Activated naive CD4-positive, alpha-beta T cell treated with anti-CD3 and anti-CD28 coated beads for 36 hours (primary cell): Measurements from ENCODE around the gene FLT3. TPM values are rescaled to one million over a fixed set of nuclear protein-coding genes. Genes with fewer than 3 reads are reported as not detected.

ENCODE experiments used
- CTCF ChIA-PET: fragments of 350-600 bp; sonication (Branson Sonifier 250); formaldehyde crosslinking; loops from one replicate; lab custom pipeline; 2021; ENCODE audit warnings: antibody characterized with exemption; lab: Charles Lee
- DNase-seq: peaks from one replicate; pipeline ENCODE4 v3.0.0-alpha.2; 2020
- H3K27ac Mint-ChIP-seq: one replicate; pipeline ENCODE4 v1.8.0; 2021; ENCODE audit warnings: mild to moderate bottlenecking, mixed read lengths
- H3K27me3 Mint-ChIP-seq: one replicate; pipeline ENCODE4 v1.8.0; 2021; ENCODE audit warnings: low read depth, mixed read lengths
- H3K36me3 Mint-ChIP-seq: one replicate; pipeline ENCODE4 v1.8.0; 2021; ENCODE audit warnings: low read depth, mixed read lengths
- H3K4me1 Mint-ChIP-seq: one replicate; pipeline ENCODE4 v1.8.0; 2021; ENCODE audit warnings: low read depth, mixed read lengths
- H3K4me3 Mint-ChIP-seq: one replicate; pipeline ENCODE4 v1.8.0; 2021; ENCODE audit warnings: mild to moderate bottlenecking, moderate library complexity, mixed read lengths
- H3K9me3 Mint-ChIP-seq: one replicate; pipeline ENCODE4 v1.8.0; 2021; ENCODE audit warnings: mixed read lengths
- intact Hi-C: fragments of 100-400 bp; cut with micrococcal nuclease; formaldehyde crosslinking; loops from one replicate; pipeline ENCODE4 v1.15.1; 2023
- total RNA-seq, 2 experiments: library from RNA; stranded (reverse); gene quantifications; one replicate each; pipeline ENCODE4 v1.2.3, GENCODE V29; 2021

Gene FLT3
- total RNA-seq, 2 experiments from 2014 or later, result not detected

DNA sequence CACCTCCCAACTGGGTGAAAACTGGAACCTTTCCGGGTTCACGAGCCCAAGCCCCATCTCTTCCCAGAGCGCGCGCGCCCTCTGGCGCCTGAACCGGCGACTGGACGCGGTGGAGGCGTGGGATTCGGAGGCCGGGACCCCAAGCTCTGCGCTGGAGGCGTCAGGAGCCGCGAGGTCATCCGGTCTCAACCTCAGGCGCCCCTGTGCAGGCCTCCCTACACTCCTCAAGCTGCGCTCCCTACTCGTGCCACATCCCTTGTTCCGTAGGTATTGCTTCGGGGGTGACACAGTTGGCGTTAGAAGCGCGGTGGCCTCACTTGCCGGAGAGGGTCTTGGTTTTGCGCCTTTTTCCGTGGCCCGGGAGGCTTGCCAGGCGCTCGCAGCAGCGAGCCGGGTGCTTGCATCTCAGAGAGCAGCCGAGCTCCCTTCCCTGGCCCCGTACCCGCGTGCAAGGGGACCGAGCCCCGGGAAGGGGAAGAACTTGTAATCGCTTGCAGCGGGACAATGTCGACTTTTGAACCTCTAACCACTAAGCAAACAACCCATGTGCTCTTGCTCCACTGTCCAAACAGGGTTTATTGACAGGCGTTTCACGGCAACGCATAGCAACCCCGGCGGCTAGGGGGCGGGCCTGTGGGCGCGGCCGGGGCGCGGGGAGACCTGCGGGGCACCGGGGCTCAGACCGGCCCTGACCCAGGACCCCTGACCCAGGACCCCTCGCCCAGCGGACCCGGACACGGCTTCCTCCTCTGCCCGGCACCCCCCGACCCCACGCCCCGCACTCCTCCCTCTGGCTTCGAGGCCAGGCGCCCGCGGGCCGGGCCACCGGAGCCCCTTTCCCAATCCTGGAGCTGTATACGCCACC, 139.8 kb downstream of the FLT3 start:
- peak; percentile 64 for DNase-seq
- Mint-ChIP-seq H3K36me3 (no peaks in the 10 kb centered on the region), H3K27me3 (peaks cover 73% of the 10 kb centered on the region), H3K4me3 (peak overlapping the region; percentile 42), H3K9me3 (no peaks in the 10 kb centered on the region), H3K27ac (no peak overlapping the region), H3K4me1 (peaks cover 6% of the 10 kb centered on the region)
- intact Hi-C loops, result no loop called here
- CTCF ChIA-PET, result interaction anchor here (0.7 to 1.7 kb wide), 5 partner anchors 14 to 586 kb away, joined by 3 to 5 read pairs (median 3); no protein-coding TSS in a partner anchor

DNA sequence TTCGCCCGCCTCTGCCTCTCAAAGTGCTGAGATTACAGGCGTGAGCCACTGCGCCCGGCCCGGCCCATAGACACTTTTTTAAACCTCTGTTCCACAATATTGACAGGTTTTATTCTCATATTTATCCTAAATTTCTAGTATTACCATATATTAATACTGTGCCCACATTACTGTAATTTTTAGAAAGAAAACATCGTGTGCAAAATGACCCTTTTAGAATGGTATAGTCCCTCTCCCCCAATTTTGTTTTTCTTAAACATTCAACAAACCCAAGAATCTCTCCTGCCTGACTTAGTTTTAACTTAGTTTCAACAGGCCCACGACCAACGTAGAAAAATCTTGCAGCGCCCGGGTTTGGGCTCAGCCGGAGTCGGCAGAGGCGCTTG, 140.4 kb downstream of the FLT3 start:
- H3K9me3 Mint-ChIP-seq, result no peaks in the 10 kb centered on the region
- no peak overlapping the region for H3K27ac Mint-ChIP-seq
- H3K36me3 Mint-ChIP-seq, result no peaks in the 10 kb centered on the region
- H3K4me3 Mint-ChIP-seq, result peak overlapping the region; percentile 16
- peaks cover 73% of the 10 kb centered on the region for H3K27me3 Mint-ChIP-seq
- CTCF ChIA-PET, result interaction anchor here (0.7 to 1.7 kb wide), 5 partner anchors 21 to 585 kb away, joined by 3 to 5 read pairs (median 3); no protein-coding TSS in a partner anchor
- intact Hi-C loops, result no loop called here
- H3K4me1 Mint-ChIP-seq, result peaks cover 6% of the 10 kb centered on the region
- no peak for DNase-seq

DNA sequence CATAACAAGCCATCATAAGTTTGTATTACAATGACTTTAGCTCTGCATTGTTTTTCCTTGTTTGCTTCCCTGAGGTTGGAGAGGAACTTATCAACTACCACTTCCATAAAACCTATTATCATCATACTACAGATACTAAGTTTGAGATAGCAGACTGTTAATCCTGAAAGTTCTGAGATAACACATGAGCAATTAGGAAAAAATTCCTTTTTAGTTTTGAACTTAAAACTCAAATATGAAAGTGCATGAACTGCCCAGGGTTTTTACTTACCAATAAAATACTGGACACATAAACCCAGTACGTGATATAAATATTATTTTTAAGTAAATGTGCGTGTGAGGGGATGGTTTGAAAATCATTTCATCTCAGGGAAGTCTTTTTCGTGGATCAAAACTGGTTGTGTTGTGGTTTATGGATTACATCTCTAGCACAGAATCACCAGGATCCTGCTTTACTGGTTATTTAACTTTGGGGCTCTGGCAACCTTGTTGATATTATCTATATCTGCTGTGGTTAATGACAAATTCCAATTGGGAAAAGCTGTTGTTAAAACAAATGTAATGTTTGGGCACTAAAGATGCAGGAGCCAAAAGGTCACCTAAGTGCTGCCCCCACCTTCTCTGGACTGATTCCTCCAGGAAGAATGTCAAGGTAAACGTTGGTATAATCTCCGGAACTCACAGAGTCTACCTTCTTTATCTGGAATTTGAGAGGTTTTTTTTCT, 143.6 kb downstream of the FLT3 start:
- Mint-ChIP-seq H3K4me3 (no peak overlapping the region), H3K9me3 (no peaks in the 10 kb centered on the region), H3K36me3 (no peaks in the 10 kb centered on the region), H3K4me1 (peaks cover 14% of the 10 kb centered on the region), H3K27me3 (peaks cover 68% of the 10 kb centered on the region), H3K27ac (no peak overlapping the region)
- no peak for DNase-seq
- CTCF ChIA-PET, result interaction anchor here (0.6 to 9.6 kb wide), 6 partner anchors 8 to 1031 kb away, joined by 3 to 155 read pairs (median 4); no protein-coding TSS in a partner anchor
- intact Hi-C loops, result no loop called here

DNA sequence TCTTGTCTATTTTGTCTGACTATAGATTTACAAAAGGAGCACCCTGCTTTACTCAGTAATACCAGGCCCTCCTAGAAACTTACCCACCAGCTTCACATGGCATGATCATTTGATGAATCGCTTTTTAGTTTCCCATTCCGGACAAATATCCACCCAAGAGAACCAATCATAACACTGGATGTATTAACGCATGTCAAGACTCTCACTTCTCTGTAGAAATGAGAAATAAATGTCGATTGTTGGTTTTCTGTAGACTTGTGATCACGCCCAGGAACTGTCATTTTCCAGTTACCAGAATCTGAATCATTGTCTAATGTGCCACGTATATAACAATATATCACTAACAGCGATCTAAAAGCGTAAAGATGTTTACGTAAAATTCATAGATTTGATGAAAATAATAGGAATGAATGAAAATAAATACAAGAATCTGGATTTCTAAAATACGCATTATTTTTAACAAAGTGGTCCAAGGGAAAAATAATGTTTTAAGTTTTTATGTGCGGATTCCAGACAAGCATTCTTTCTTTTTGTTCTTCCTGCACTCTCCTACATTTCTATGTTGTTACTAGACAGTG, 145.3 kb downstream of the FLT3 start:
- Mint-ChIP-seq H3K36me3 (no peaks in the 10 kb centered on the region), H3K4me3 (no peak overlapping the region), H3K27me3 (peaks cover 66% of the 10 kb centered on the region), H3K9me3 (no peaks in the 10 kb centered on the region), H3K27ac (no peak overlapping the region), H3K4me1 (peaks cover 10% of the 10 kb centered on the region)
- intact Hi-C loops, result loop anchor here (2.0 kb wide), 1 partner anchor 36 kb away; the partner anchor contains the start of gene PDX1
- no peak for DNase-seq
- CTCF ChIA-PET, result interaction anchor here (0.6 to 9.6 kb wide), 12 partner anchors 14 to 581 kb away, joined by 3 to 155 read pairs (median 4); partner anchors contain the start of genes CDX2 and PDX1

DNA sequence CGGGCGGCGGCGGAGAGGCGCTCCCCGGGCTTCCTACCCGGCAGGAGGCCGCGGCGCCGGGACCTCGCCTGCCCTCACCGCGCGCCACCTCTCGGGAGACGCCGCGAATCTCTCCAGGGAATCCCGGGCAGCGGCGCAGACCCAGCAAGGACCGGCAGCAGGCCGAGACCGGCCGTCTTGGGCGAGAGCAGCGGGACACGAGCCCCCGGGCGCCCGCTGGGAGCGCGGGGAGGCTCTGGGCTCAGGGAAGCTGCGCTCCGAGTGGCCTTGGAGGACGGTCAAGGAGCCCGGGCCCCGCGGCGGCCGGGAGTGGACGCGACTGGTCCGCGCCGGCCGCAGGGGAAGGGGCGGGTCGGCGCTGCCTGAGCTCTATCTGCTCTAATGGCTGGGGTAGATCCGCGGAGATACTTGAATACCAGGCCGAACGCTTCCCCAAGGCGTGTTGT, 145.9 kb downstream of the FLT3 start:
- peaks cover 64% of the 10 kb centered on the region for H3K27me3 Mint-ChIP-seq
- H3K9me3 Mint-ChIP-seq, result no peaks in the 10 kb centered on the region

DNA sequence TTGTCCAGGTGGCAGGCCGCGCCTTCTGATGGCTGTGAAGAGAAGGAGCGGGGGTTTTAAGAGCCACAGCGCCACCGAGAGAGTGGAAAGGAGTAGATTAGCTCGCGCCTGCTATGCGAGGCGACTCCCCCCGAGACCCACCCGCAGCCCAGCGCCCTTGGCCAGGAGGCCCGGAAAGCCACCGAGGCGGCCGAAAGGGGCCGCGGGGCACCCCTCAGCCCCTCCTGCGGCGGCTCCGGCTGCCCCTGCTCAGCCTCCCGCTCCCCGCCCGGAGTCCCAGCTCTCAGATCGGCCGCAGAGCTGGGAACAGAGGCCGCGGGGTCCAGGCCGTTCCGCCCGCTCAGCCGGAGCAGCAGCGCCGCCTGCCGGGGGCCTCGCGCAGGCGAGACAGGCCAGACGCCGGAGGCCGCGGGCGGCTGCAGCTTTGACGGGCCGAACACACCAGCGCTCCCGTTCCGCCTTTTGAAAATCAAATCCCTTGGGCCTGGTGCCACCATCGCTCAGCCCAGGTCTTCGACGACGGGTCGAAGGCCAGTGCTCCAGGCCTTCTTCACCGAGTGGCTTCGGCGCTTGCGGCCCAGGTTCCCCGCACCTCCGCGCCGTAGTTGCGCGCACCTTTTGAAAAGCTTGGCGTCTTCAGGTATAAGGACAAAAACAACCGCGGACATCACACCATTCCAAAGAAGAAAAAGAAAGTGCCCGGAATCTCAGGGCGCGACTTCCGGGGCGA, 146.5 kb downstream of the FLT3 start:
- peak overlapping the region; percentile 69 for H3K4me3 Mint-ChIP-seq
- H3K27me3 Mint-ChIP-seq, result peaks cover 60% of the 10 kb centered on the region
- CTCF ChIA-PET, result interaction anchor here (0.6 to 9.6 kb wide), 17 partner anchors 11 to 867 kb away, joined by 3 to 155 read pairs (median 4); partner anchors contain the start of genes CDX2 and PDX1
- no peaks in the 10 kb centered on the region for H3K9me3 Mint-ChIP-seq
- peak; percentile 71 for DNase-seq
- no peak overlapping the region for H3K27ac Mint-ChIP-seq
- intact Hi-C loops, result loop anchor here (1.0 to 5.0 kb wide), 4 partner anchors 35 to 577 kb away; partner anchors contain the start of gene PDX1
- H3K4me1 Mint-ChIP-seq, result peaks cover 8% of the 10 kb centered on the region
- no peaks in the 10 kb centered on the region for H3K36me3 Mint-ChIP-seq

More for the DNA sequence above, 145.9 kb downstream of the FLT3 start:
- intact Hi-C loops, result loop anchor here (1.0 to 5.0 kb wide), 3 partner anchors 36 to 577 kb away; partner anchors contain the start of gene PDX1
- H3K36me3 Mint-ChIP-seq, result no peaks in the 10 kb centered on the region
- no peak for DNase-seq
- peak overlapping the region; percentile 69 for H3K4me3 Mint-ChIP-seq
- H3K27ac Mint-ChIP-seq, result no peak overlapping the region
- peaks cover 8% of the 10 kb centered on the region for H3K4me1 Mint-ChIP-seq
- CTCF ChIA-PET, result interaction anchor here (0.6 to 9.6 kb wide), 18 partner anchors 11 to 866 kb away, joined by 3 to 155 read pairs (median 4); partner anchors contain the start of genes CDX2 and PDX1

Other genes with a start within 250 kb of the FLT3 start
- gene PDX1, start 180.6 kb downstream of the FLT3 start, total RNA-seq, result not detected
- gene CDX2, start 131.3 kb downstream of the FLT3 start, total RNA-seq, result not detected
- not detected for gene URAD, start 111.9 kb downstream of the FLT3 start, total RNA-seq
- 10 to 100 TPM; 21.2 to 21.7 TPM for gene PAN3, start 38.0 kb upstream of the FLT3 start, total RNA-seq